GM18951 (cell line): Measurements from ENCODE around the gene GLUL.

ENCODE experiments used
- POLR2A ChIP-seq: IDR thresholded peaks from 4 replicates; pipeline ENCODE4 v1.6.1; 2011; ENCODE audit warnings: mild to moderate bottlenecking; ENCODE audit not compliant: insufficient read length, insufficient read depth; ENCODE audit errors: extremely low read depth
- in situ Hi-C: fragments of 300-500 bp; cut with MboI; formaldehyde crosslinking; loops from one replicate; pipeline ENCODE4 v1.12.0; 2022; ENCODE audit warnings: low sequenced_read_pairs, mixed read lengths, inconsistent platforms; ENCODE audit not compliant: unreplicated experiment

The GLUL gene

DNA sequence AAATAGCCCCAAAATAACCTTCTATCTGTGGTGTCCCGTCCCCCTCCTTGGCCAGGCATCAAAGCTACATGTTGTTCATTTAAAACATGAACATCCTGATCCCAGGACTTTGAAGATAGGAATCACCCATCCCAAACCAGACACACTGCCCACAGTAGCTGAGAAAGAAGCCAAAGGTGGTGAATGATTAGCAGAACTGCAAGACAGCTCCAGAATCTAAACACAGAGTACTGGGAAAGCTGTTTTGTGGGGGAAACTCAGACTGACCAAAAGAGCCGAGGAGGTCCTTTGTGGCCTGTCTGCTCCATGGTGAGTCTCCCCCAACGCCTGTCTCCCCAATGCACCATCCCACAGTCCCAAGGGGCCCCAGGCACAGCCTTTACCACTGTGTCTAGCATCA is 16.1 kb upstream of the GLUL start:
- no peak for TF ChIP-seq POLR2A
- in situ Hi-C loops, result no loop called here

DNA sequence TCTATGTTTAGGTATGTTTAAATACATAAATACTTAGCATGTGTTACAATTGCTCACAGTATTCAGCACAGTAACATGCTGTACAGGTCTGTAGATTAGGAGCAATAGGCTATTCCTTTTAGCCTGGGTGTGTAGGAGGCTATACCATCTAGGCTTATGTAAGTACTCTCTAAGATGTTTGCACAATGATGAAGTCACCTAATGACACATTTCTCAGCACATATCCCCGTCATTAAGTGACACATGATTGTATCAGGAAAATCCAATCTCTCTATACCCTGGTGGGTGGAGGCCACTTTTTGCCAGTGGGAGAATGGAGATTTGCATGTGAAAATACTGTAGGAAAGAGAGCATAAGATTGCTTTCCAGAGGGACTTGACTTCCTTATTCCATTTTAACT is 14.4 kb upstream of the GLUL start:
- TF ChIP-seq POLR2A, result no peak
- in situ Hi-C loops, result no loop called here

DNA sequence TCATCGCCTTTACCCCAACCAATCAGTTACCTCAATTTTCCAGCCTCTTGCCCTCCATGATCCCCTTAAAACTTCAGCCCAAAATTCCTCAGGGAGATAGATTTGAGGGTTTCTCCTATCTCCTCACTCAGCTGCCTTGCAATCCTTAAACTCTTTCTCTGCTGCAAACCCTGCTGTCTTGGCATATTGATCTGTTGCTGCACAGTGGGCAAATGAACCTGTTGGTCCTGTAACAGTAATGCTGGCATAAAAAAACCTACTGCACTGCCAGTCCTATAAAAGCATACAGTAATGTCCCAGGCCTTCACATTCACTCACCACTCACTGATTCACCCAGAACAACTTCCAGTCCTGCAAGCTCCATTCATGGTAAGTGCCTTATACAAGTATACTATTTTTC is 14.0 kb upstream of the GLUL start:
- in situ Hi-C loops, result no loop called here
- TF ChIP-seq POLR2A, result no peak

DNA sequence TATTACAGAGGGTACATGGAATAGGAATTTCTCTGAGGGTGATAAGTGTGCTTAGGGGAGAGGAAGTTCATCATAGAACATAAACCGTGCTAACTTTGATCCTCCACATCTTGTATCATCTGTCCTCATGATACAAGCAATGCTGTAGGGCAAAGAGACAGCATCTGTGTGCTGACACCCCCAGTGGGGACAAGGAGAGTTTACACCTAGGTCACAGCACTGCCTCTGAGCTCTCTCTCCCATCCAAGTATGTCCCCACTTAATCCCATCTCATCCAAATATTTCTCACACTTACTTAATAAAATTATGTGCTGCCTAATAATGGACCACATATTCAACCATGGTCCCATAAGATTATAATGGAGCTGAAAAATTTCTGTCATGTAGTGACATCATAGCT is 13.2 kb upstream of the GLUL start:
- in situ Hi-C loops, result no loop called here
- no peak for TF ChIP-seq POLR2A

DNA sequence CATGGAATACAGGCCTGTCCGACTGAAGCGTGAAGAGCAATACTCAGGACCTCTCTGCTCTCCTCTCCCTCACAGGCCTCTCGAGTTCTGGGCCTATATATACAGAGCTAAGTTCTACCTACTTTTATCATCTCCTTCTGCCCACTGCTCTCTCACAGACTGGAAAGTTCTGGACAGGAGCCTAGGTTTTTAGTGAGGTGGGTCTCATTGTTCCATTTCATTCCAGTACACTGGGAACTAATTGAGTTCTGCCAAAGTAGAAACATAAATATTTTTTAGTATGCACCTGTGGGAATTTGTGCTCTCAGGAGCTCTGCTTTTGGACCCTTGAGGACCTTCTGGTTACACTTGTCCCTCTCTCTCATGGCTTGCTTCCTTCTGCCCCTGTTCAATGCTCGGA is 9.0 kb upstream of the GLUL start, which contains the start of gene TEDDM1:
TEDDM1 (minus strand) TSS at position 101 of the 400 bp plus-strand sequence. CDS start 182 bp downstream, outside the sequence.
- no peak for TF ChIP-seq POLR2A
- in situ Hi-C loops, result no loop called here

DNA sequence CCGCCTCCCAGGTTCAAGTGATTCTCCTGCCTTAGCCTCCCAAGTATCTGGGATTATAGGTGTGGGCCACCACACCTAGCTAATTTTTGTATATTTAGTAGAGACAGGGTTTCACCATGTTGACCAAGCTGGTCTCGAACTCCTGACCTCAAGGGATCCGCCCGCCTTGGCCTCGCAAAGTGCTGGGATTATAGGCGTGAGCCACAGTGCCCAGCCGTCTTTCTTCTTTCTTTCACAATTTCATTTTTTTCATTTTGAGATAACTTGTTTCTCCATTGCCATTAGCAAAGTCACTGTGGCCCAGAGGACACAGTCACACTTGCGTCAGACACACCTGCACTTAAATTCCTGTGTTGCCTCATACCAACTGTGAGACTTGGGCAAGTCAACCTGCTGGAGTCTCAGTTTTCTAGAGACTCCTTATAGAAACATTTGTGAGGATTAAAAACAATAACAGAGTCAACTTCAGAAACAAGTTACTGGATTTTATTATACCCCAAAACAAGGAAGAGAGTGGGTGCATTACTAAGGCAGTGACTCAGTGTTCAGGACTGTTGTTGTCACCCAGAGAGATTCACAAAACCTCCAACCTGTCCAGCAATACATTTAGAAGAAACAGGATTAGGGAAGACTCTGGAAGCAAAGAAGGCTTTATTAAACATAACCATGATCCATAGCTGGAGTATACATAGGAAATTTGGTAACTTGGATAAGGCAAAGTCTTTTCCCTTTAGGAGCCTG is 6.2 kb upstream of the GLUL start:
- in situ Hi-C loops, result loop anchor here (5.0 to 10.0 kb wide), 2 partner anchors 256 to 313 kb away; no protein-coding TSS in a partner anchor
- TF ChIP-seq POLR2A, result no peak

DNA sequence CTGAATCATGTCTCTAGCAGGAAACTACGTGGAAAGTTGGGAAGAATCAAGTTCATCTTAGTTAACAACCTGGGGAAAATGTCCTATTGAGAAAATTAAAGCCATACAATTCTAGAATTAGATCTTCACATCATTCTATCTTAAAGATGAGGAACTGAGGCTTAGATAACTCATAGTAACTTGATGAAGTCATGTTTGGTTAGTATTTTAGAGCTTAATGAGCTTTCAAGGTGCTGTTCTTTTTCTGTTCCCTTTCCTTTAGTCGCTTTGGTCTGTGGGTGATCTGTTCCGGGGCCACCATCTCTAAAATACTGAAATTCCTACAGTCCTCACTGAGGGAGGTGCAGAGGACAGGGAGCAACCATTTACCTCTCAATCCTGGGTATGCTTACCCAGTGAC is 4.3 kb upstream of the GLUL start:
- TF ChIP-seq POLR2A, result no peak
- in situ Hi-C loops, result loop anchor here (5.0 to 10.0 kb wide), 2 partner anchors 254 to 311 kb away; no protein-coding TSS in a partner anchor

DNA sequence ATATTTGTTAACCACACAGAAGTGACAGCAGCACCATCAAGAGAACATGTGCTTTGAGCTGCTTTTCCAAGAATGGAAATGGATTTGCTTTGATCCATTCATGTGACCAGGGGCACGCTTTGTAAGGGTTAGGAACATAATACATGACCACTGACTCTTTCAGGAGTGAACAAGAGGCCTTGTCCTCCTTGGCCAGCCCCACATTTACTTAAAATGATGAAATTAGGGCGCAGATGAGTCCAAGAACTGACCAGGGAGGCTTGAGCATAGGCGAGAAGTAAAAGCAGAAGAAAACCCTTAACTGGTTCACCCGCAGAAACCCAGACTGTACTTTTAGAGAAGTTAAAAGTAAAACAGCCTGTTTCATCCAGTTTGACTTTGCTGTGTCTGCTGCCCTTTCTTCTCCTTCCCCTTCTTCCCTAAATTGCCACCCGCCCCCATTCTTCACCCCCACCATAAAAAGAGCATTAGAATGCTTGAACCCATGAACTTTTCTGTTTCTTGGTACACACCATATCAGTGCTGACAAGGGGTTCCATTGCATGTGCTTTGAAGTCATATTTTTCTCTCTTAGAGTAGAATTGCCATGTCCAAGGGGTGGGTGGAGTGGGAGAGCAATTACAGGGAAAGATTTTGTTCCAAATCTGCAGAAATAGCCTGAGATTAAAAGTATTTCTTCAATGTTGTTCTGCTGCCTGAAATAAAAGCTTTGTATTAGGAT is 2.6 kb upstream of the GLUL start:
- in situ Hi-C loops, result loop anchor here (10.0 kb wide), 1 partner anchor 309 kb away; no protein-coding TSS in a partner anchor
- TF ChIP-seq POLR2A, result no peak

DNA sequence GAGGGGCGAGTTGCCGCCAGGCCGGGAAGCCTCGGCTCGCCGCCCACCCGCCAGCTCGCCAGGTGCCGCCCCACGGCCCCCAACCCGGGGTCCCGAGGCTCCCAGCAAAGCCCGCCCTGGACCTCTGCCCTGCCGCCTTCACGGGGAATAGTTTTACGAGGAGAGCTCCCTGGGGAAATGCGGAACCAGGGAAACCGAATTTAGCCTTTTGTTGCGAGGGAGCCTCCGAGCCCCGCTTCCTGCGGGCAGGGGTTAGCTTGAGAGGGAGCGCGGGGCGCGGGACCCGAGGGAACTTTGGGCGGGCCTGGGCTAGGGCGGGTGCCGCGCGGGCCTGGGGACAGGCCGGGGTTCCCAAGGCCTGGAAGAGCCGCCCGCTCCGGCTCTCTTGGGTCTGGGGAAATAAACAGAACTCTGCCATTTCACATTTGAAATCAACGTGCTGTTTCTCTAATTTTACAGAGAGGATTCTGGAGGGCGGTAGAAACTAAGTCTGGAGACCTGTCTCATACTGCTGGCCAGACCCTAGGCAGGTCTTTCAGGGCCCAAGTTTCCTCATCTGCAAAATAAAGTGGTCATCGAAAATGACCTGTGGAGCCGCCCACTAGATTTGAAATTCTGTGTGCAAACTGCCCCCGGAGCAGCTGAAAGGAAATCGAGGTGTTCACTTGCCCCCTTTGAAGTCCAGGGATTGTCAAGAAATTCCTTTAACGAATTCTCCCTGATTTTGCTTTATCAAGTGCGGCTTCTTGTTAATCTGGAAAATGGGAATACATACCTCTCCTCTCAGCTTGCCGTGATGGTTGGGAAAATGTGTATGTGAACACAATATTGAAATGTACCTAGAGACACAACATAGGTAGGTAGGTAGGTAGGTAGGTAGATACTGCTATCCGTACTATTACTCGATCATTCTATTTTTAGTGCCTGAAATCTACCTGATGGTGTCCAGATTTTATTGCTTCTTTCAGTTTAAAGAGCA is 749 bp upstream of the GLUL start:
- no peak for TF ChIP-seq POLR2A
- in situ Hi-C loops, result loop anchor here (10.0 kb wide), 1 partner anchor 308 kb away; no protein-coding TSS in a partner anchor

DNA sequence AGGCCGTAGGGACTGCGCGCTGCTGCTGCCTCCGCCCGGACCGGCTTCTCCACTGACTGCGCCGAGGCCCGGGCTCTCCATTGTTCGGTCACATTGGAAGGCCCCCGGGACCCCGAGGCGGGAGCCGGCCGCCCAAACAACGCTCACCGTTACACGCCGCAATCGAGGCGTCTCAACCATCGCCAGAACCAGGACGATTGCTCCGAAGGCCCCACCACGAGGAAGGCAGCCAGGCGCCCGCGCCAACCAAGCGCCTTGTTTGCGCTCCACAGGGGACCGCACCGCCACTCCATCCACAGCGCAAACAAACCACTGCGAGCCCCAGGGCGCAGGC is 595 bp downstream of the GLUL start:
- in situ Hi-C loops, result loop anchor here (10.0 kb wide), 1 partner anchor 306 kb away; no protein-coding TSS in a partner anchor
- no peak for TF ChIP-seq POLR2A

DNA sequence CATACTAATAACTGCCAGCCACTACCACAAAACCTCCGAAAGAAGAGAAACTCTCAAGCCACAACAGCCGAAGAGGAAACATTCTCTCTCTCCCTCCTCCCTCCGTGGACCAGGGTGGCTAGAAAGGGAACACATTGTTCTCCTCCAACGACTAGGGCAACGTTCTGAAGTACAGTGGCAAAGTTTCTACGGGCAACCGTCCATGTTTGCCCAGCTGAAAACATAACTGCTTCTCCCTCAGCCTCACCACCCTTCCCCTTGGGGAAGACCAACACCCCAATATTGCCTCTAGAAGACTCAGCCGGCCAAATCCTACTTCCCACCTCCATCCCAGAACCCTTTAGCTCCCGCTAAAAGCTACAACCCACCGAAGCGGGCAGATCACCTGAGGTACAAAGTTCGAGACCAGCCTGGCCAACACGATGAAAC is 2.0 kb downstream of the GLUL start:
- TF ChIP-seq POLR2A, result no peak
- in situ Hi-C loops, result loop anchor here (10.0 kb wide), 1 partner anchor 305 kb away; no protein-coding TSS in a partner anchor

DNA sequence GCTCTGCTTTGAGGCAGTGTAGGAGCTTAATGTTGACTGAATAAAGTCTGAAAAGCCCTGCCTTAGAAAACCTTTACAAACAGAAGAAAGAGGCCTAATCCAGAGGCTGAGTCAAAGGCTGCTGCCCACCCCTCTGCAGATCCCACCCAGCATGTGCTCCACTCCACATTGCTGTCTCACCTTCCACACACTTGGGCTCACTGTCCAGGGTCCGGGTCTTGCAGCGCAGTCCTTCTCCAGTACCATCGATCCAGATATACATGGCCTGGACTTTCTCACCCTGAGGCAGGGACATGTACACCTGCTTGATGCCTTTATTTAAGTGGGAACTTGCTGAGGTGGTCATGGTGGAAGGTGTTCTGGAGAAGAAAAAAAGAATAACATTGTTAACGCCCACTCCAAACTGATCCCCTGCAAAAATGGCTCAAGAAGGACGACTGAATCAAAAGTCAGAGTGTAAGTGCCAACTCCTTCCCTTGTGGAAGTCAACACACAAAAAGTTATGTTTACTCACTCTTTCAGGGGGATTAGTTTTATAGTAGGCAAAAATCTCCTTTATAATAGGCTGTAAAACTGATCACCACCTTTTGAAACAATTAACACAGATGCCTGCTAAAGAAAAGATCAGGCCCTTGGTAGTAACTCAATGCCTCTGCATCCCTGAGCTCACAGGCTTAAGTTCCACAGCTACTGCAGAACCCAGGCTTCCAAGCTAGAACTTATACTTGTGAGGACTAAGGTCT is 3.0 kb downstream of the GLUL start:
- no peak for TF ChIP-seq POLR2A
- in situ Hi-C loops, result no loop called here
